ENCODE data around the gene EXOG. TPM values are rescaled to one million over a fixed set of nuclear protein-coding genes. Genes with fewer than 3 reads are reported as not detected.

The EXOG gene
- total and polyA plus RNA-seq, 7 donors: 2.9 to 14.5 (median 4.5) TPM

DNA sequence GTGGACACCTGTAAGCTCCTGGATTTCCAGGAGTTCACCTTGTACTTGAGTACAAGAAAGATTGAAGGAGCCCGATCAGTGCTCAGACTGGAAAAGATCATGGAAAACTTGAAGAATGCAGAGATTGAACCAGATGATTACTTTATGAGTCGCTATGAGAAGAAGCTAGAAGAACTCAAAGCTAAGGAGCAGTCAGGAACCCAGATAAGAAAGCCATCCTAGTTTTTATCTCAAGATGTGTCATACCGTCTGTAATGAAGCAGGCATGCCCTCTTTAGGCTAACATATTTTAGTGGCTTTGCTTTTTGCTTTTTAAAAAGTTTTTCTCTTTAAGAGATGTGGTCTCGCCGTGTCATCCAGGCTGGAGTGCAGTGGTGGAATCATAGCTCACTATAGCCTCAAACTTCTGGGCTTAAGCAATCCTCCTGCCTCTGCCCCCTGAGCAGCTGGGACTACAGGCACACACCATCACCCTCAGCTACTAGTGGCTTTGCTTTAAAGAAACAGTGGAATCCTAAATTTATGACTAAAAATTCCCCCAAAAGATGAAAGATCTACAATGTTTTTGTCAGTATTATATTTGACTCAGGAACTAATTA is 28.1 kb downstream of the EXOG start:
- TF ChIP-seq, protein P1, sequence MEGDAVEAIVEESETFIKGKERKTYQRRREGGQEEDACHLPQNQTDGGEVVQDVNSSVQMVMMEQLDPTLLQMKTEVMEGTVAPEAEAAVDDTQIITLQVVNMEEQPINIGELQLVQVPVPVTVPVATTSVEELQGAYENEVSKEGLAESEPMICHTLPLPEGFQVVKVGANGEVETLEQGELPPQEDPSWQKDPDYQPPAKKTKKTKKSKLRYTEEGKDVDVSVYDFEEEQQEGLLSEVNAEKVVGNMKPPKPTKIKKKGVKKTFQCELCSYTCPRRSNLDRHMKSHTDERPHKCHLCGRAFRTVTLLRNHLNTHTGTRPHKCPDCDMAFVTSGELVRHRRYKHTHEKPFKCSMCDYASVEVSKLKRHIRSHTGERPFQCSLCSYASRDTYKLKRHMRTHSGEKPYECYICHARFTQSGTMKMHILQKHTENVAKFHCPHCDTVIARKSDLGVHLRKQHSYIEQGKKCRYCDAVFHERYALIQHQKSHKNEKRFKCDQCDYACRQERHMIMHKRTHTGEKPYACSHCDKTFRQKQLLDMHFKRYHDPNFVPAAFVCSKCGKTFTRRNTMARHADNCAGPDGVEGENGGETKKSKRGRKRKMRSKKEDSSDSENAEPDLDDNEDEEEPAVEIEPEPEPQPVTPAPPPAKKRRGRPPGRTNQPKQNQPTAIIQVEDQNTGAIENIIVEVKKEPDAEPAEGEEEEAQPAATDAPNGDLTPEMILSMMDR (IDR thresholded peaks at IDR 0.05): no peak
- ATAC-seq: no peak
- intact Hi-C loops (cut with DNase I): loop anchor here (10.0 kb wide), 3 partner anchors 321 to 511 kb away; no protein-coding TSS in a partner anchor
- Histone ChIP-seq H3K4me1 (peaks cover 9% of the 10 kb centered on the region), H3K36me3 (ENCODE audit: insufficient read depth in 1 of 2, low read depth in 1 of 2) (peaks cover 3 to 52% of the 10 kb centered on the region in 2 donors), H3K4me3 (no peak overlapping the region), H3K27me3 (ENCODE audit: insufficient read depth in 3 of 3, low read length in 2 of 3) (no peaks in the 10 kb centered on the region), H3K27ac (no peak overlapping the region), H3K9me3 (no peaks in the 10 kb centered on the region)
- WGBS, 3 donors: 93 to 97% (median 96%) methylated on average over 5 of the region's 5 CpGs
- no peak for DNase-seq

DNA sequence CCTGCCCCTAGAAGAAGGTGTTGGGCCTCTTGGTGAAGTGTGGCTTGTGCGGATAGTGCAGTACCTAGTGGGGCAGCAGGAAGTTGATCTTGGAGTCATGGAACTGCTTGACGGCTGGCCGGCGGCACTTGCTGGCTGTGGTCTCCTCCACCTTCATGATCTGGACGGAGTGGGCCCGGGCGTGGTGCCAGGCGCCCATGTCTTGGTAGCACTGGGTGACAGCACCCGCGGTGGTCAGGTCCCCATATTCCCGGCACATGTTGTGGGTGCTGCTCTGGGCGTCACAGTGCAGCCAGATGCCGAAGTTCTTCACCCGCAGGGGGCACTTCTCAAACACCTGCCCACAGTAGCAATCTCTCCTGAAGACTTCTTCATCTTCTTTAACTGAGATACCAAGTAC is 30.7 kb downstream of the EXOG start:
- Histone ChIP-seq H3K4me1 (no peaks in the 10 kb centered on the region), H3K27me3 (ENCODE audit: insufficient read depth in 3 of 3, low read length in 2 of 3) (no peaks in the 10 kb centered on the region), H3K9me3 (no peaks in the 10 kb centered on the region), H3K36me3 (ENCODE audit: insufficient read depth in 1 of 2, low read depth in 1 of 2) (peaks cover 3 to 62% of the 10 kb centered on the region in 2 donors), H3K4me3 (no peak overlapping the region), H3K27ac (no peak overlapping the region)
- intact Hi-C loops (cut with DNase I): loop anchor here (10.0 kb wide), 3 partner anchors 318 to 508 kb away; no protein-coding TSS in a partner anchor
- DNase-seq: no peak
- TF ChIP-seq, protein P1 (IDR thresholded peaks at IDR 0.05): no peak
- 96 to 98% (median 97%) methylated on average over 14 of the region's 14 CpGs for WGBS, 3 donors
- no peak for ATAC-seq

DNA sequence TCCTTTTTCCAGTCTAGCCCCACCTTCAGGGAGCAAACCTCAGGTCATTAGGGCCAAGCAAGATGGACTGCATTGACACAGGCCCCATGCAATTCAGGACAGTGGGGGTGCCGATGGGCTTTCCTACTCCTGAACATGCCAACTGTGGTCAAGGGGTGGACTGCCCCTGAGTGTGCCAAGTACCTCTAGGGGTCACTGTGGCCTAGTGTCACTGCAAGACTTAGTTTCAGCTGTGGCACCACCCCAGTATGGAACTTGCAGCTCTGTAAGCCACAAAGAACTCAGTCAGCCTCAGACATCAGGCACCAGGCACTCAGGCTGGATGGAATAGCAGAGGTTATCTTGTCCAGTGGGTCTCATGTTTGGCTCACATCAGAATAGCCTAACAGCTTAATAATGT is 32.3 kb downstream of the EXOG start:
- intact Hi-C loops (cut with DNase I): loop anchor here (10.0 kb wide), 3 partner anchors 316 to 506 kb away; no protein-coding TSS in a partner anchor
- DNase-seq: no peak
- H3K4me1 ChIP-seq: no peaks in the 10 kb centered on the region
- peaks cover 3 to 50% of the 10 kb centered on the region in 2 donors for H3K36me3 ChIP-seq (ENCODE audit: insufficient read depth in 1 of 2, low read depth in 1 of 2)
- no peaks in the 10 kb centered on the region for H3K9me3 ChIP-seq
- TF ChIP-seq, protein P1 (IDR thresholded peaks at IDR 0.05): peak; percentile 8
- no peak overlapping the region for H3K4me3 ChIP-seq
- H3K27me3 ChIP-seq (ENCODE audit: insufficient read depth in 3 of 3, low read length in 2 of 3): no peaks in the 10 kb centered on the region
- ATAC-seq: peak in 3 of 4 donors; percentile 54 to 86 (median 83)
- WGBS, 3 donors: 88 to 93% (median 90%) methylated on average over 1 of the region's 1 CpG
- H3K27ac ChIP-seq: no peak overlapping the region

GRCh38 chr3:38532529-38532928 is 36.4 kb downstream of the EXOG start:
- TF ChIP-seq, protein P1 (IDR thresholded peaks at IDR 0.05): no peak
- Histone ChIP-seq H3K4me3 (no peak overlapping the region), H3K36me3 (ENCODE audit: insufficient read depth in 1 of 2, low read depth in 1 of 2) (peaks cover 0 to 33% of the 10 kb centered on the region in 2 donors), H3K27me3 (ENCODE audit: insufficient read depth in 3 of 3, low read length in 2 of 3) (no peaks in the 10 kb centered on the region), H3K4me1 (no peaks in the 10 kb centered on the region), H3K9me3 (no peaks in the 10 kb centered on the region), H3K27ac (no peak overlapping the region)
- ATAC-seq (no peak), DNase-seq (no peak)
- WGBS, 3 donors: 62 to 83% (median 63%) methylated on average over 3 of the region's 3 CpGs
- intact Hi-C loops (cut with DNase I): no loop called here

Data from psoas muscle (tissue), 8 donors.